Trophoblast cell (in vitro differentiated cells and primary cell): ENCODE measurements around the gene SFTA2.
A peak's percentile ranks its signal among the peaks of the same experiment; 100 is the strongest.
"Not testable (repeated sequence)": the region's sequence is repeated elsewhere in the genome, so short reads cannot be mapped to it uniquely, and the experiment has no call there.

Experiments used
- DNase-seq, 2 donors: peaks; one replicate each; pipeline ENCODE4 v3.0.0-alpha.2; 2016
- H2AFZ ChIP-seq: 2 replicates; pipeline ENCODE4 v1.6.1; 2013; ENCODE audit warnings: low read length, moderate library complexity, mild to moderate bottlenecking; ENCODE audit not compliant: insufficient read depth, poor library complexity
- H2AK5ac ChIP-seq: 2 replicates; pipeline ENCODE4 v1.6.1; 2013; ENCODE audit warnings: mild to moderate bottlenecking, low read length
- H2BK120ac ChIP-seq: 2 replicates; pipeline ENCODE4 v1.6.1; 2013; ENCODE audit warnings: low read length, mild to moderate bottlenecking, moderate library complexity; ENCODE audit not compliant: insufficient read depth, poor library complexity
- H2BK12ac ChIP-seq: 2 replicates; pipeline ENCODE4 v1.6.1; 2013; ENCODE audit warnings: mild to moderate bottlenecking, low read length, moderate library complexity
- H2BK5ac ChIP-seq: 2 replicates; pipeline ENCODE4 v1.6.1; 2013; ENCODE audit warnings: low read length, low read depth, moderate library complexity, mild to moderate bottlenecking; ENCODE audit not compliant: poor library complexity
- H3K14ac ChIP-seq: 2 replicates; pipeline ENCODE4 v1.6.1; 2013; ENCODE audit warnings: mild to moderate bottlenecking, low read length
- H3K18ac ChIP-seq: 2 replicates; pipeline ENCODE4 v1.6.1; 2013; ENCODE audit warnings: mild to moderate bottlenecking, low read length
- H3K23ac ChIP-seq: 2 replicates; pipeline ENCODE4 v1.6.1; 2013; ENCODE audit warnings: low read length
- H3K27ac ChIP-seq: 2 replicates; pipeline ENCODE4 v1.5.1; 2013; ENCODE audit warnings: low read depth, mild to moderate bottlenecking, inconsistent platforms, low read length, moderate library complexity
- H3K27me3 ChIP-seq: 2 replicates; pipeline ENCODE4 v1.6.1; 2013; ENCODE audit warnings: inconsistent platforms, mild to moderate bottlenecking, low read length, moderate library complexity; ENCODE audit not compliant: insufficient read depth
- H3K36me3 ChIP-seq, 2 experiments: 1 replicate in 1 of 2; 2 replicates in 1 of 2; pipeline ENCODE4 v1.6.1; 2013; ENCODE audit warnings: low read length in 2 of 2, mild to moderate bottlenecking in 2 of 2, moderate library complexity in 1 of 2; ENCODE audit not compliant: insufficient read depth in 2 of 2, control insufficient read depth in 1 of 2
- H3K4ac ChIP-seq: 2 replicates; pipeline ENCODE4 v1.6.1; 2013; ENCODE audit warnings: low read depth, mild to moderate bottlenecking, low read length, moderate library complexity
- H3K4me1 ChIP-seq, 2 experiments: 1 replicate in 1 of 2; 2 replicates in 1 of 2; pipeline ENCODE4 v1.6.1; 2013; ENCODE audit warnings: low read length in 2 of 2, mild to moderate bottlenecking in 2 of 2, moderate library complexity in 1 of 2; ENCODE audit not compliant: insufficient read depth in 2 of 2, control insufficient read depth in 1 of 2
- H3K4me2 ChIP-seq: 2 replicates; pipeline ENCODE4 v1.6.1; 2013; ENCODE audit warnings: inconsistent platforms, mild to moderate bottlenecking, low read length, moderate library complexity
- H3K4me3 ChIP-seq: 2 replicates; pipeline ENCODE4 v1.5.1; 2013; ENCODE audit warnings: mild to moderate bottlenecking, low read depth, low read length, inconsistent platforms
- H3K79me1 ChIP-seq: one replicate; pipeline ENCODE4 v1.6.1; 2013; ENCODE audit warnings: low read length
- H3K79me2 ChIP-seq: 2 replicates; pipeline ENCODE4 v1.6.1; 2013; ENCODE audit warnings: low read length, mild to moderate bottlenecking; ENCODE audit not compliant: control insufficient read depth, insufficient read depth, poor library complexity
- H3K9ac ChIP-seq: 2 replicates; pipeline ENCODE4 v1.6.1; 2013; ENCODE audit warnings: mild to moderate bottlenecking, low read length
- H3K9me3 ChIP-seq: 2 replicates; pipeline ENCODE4 v1.6.1; 2013; ENCODE audit warnings: low read depth, mild to moderate bottlenecking, control low read depth, inconsistent platforms, low read length; ENCODE audit not compliant: insufficient read depth
- H4K12ac ChIP-seq: 2 replicates; pipeline ENCODE4 v1.6.1; 2013; ENCODE audit warnings: low read depth, mild to moderate bottlenecking, low read length, moderate library complexity
- H4K8ac ChIP-seq: 2 replicates; pipeline ENCODE4 v1.6.1; 2013; ENCODE audit warnings: low read depth, mild to moderate bottlenecking, low read length, moderate library complexity
- H4K91ac ChIP-seq: one replicate; pipeline ENCODE4 v1.6.1; 2013; ENCODE audit warnings: low read depth, mild to moderate bottlenecking, low read length, moderate library complexity
- WGBS: extraction: QIAGEN DNeasy Blood & Tissue Kit; methylation state at CpG from one replicate; pipeline ENCODE4 v1.1.7; 2013; ENCODE audit warnings: missing lambda C conversion rate; ENCODE audit not compliant: insufficient read length, insufficient coverage; ENCODE audit errors: extremely low coverage; 5-methylcytosine and 5-hydroxymethylcytosine counted together

Gene SFTA2

DNA sequence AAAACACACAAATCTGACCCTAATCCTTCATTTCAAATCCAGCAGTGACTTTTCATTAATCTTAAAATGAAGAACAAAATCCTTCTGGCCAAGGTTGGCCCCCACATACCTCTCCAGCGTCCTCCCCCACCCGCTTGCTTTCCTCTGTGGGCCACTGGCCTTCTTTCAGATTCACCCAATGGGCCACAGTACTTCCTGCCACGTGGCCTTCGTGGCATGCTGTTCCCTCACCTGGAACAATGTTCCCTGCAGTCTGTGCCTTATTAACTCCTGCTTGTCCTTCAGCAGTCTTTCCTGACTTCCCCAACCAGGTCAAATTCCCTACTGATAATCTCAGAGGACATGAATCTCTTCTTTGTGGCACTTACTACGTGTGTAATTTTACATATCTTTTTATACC is 29.3 kb downstream of the SFTA2 start:
- no peak overlapping the region for H2AK5ac ChIP-seq
- H3K23ac ChIP-seq: no peak overlapping the region
- no peak overlapping the region for H3K4ac ChIP-seq
- no peak overlapping the region for H3K14ac ChIP-seq
- no CpG with 5 or more reads among the region's 5 CpGs for WGBS
- H3K36me3 ChIP-seq: peaks cover 21 to 24% of the 10 kb centered on the region in 2 experiments
- no peak overlapping the region for H3K27ac ChIP-seq
- no peaks in the 10 kb centered on the region for H3K27me3 ChIP-seq
- no peak overlapping the region for H3K9ac ChIP-seq
- H3K4me3 ChIP-seq: peak overlapping the region; percentile 36
- no peak overlapping the region for H3K4me2 ChIP-seq
- DNase-seq: no peak
- H3K4me1 ChIP-seq: no peaks in the 10 kb centered on the region
- no peak overlapping the region for H2AFZ ChIP-seq
- H3K18ac ChIP-seq: no peak overlapping the region
- no peak overlapping the region for H4K91ac ChIP-seq
- H3K9me3 ChIP-seq: no peaks in the 10 kb centered on the region
- H4K8ac ChIP-seq: no peak overlapping the region
- H2BK5ac ChIP-seq: no peak overlapping the region
- no peaks in the 10 kb centered on the region for H3K79me1 ChIP-seq
- no peak overlapping the region for H2BK12ac ChIP-seq
- H2BK120ac ChIP-seq: no peak overlapping the region
- no peaks in the 10 kb centered on the region for H3K79me2 ChIP-seq
- H4K12ac ChIP-seq: no peak overlapping the region

- not testable (repeated sequence) for H4K91ac ChIP-seq, H3K4ac ChIP-seq, H3K4me2 ChIP-seq, H3K79me1 ChIP-seq, H3K27ac ChIP-seq, H2BK12ac ChIP-seq, DNase-seq, H2BK120ac ChIP-seq, H3K27me3 ChIP-seq, H4K8ac ChIP-seq, H3K4me1 ChIP-seq, H3K18ac ChIP-seq, H2AFZ ChIP-seq, H2BK5ac ChIP-seq, H3K4me3 ChIP-seq, H2AK5ac ChIP-seq, H3K9me3 ChIP-seq, H3K14ac ChIP-seq, H3K79me2 ChIP-seq, H3K23ac ChIP-seq, H4K12ac ChIP-seq, H3K9ac ChIP-seq
- no CpG with 5 or more reads among the region's 9 CpGs for WGBS
- peaks cover 26 to 30% of the 10 kb centered on the region in 2 experiments for H3K36me3 ChIP-seq
Measured at GRCh38 chr6:30902196-30902595, 29.8 kb downstream of the SFTA2 start.

DNA sequence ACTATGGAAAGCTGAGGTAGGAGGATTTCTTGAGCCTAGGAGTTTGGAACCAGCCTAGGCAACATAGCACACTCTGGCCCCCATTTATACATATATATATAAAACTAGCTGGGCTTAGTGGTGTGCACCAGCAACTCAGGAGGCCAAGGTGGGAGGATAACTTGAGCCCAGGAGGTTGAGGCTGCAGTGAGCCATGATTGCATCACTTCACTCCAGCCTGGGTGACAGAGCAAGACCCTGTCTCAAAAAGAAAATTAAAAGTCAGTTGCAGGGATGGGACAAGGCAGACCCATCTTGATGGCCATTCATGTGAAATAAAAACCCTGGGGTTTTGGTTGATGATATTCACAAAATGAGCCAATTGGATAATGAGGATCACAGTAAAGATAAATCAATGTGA is 30.5 kb downstream of the SFTA2 start:
- H3K4me2 ChIP-seq: no peak overlapping the region
- no peak overlapping the region for H3K18ac ChIP-seq
- no peak overlapping the region for H3K23ac ChIP-seq
- H3K4me1 ChIP-seq: no peaks in the 10 kb centered on the region
- H3K4ac ChIP-seq: no peak overlapping the region
- no peak overlapping the region for H2BK120ac ChIP-seq
- H3K27me3 ChIP-seq: no peaks in the 10 kb centered on the region
- H2BK5ac ChIP-seq: no peak overlapping the region
- no peaks in the 10 kb centered on the region for H3K9me3 ChIP-seq
- no peaks in the 10 kb centered on the region for H3K79me2 ChIP-seq
- H4K12ac ChIP-seq: no peak overlapping the region
- no peak overlapping the region for H3K9ac ChIP-seq
- no peak overlapping the region for H4K8ac ChIP-seq
- H3K36me3 ChIP-seq: peaks cover 33 to 36% of the 10 kb centered on the region in 2 experiments
- H3K14ac ChIP-seq: no peak overlapping the region
- no peak overlapping the region for H4K91ac ChIP-seq
- H3K27ac ChIP-seq: no peak overlapping the region
- no peak overlapping the region for H2AFZ ChIP-seq
- no peak overlapping the region for H3K4me3 ChIP-seq
- H2AK5ac ChIP-seq: no peak overlapping the region
- no peaks in the 10 kb centered on the region for H3K79me1 ChIP-seq
- no peak overlapping the region for H2BK12ac ChIP-seq
- DNase-seq: no peak

GRCh38 chr6:30900863-30901417 is 31.0 kb downstream of the SFTA2 start:
- Histone ChIP-seq H3K79me1 (no peaks in the 10 kb centered on the region), H3K4me3 (no peak overlapping the region), H3K27ac (no peak overlapping the region), H3K36me3 (peaks cover 37 to 41% of the 10 kb centered on the region in 2 experiments), H4K8ac (no peak overlapping the region), H3K27me3 (no peaks in the 10 kb centered on the region), H3K4ac (no peak overlapping the region), H4K12ac (no peak overlapping the region), H2BK120ac (no peak overlapping the region), H3K4me1 (no peaks in the 10 kb centered on the region), H3K79me2 (no peaks in the 10 kb centered on the region), H2AFZ (no peak overlapping the region), H3K9me3 (no peaks in the 10 kb centered on the region), H3K4me2 (no peak overlapping the region), H3K23ac (no peak overlapping the region), H2BK5ac (no peak overlapping the region), H2BK12ac (no peak overlapping the region), H3K9ac (no peak overlapping the region), H2AK5ac (no peak overlapping the region), H3K18ac (no peak overlapping the region), H4K91ac (no peak overlapping the region), H3K14ac (no peak overlapping the region)
- WGBS: no CpG with 5 or more reads among the region's 1 CpG
- DNase-seq: peak in 1 of 2 donors; percentile 1
